Body of pancreas (tissue), 4 donors: ENCODE data around the gene SV2B.

ENCODE experiments used
- CTCF ChIP-seq, 7 experiments: fragments of 450-650 bp in 4 of 7; fragments of 200-600 bp in 3 of 7; sonication (generic) in 3 of 7; IDR thresholded peaks; one replicate each; pipeline ENCODE4 v1.5.1; 2016 to 2019; ENCODE audit warnings: antibody characterized with exemption in 7 of 7
- POLR2A ChIP-seq, 3 donors: fragments of 450-650 bp; IDR thresholded peaks; one replicate each; pipeline ENCODE4 v1.6.1; 2016; ENCODE audit warnings: antibody characterized with exemption in 3 of 3, mild to moderate bottlenecking in 2 of 3

- TF ChIP-seq CTCF (IDR thresholded peaks at IDR 0.05): peak; percentile 44 to 91 (median 83)
- no peak for TF ChIP-seq POLR2A (IDR thresholded peaks at IDR 0.05)
These were observed 44.3 kb upstream of the SV2B start for GRCh38 chr15:91055548-91056331.
